KMS-11 (cell line): ENCODE results near the gene FAM13A.

Experiments
- H2AFZ ChIP-seq: fragments of 200-600 bp; sonication (generic); 2 replicates; pipeline ENCODE4 v1.6.1; 2016; ENCODE audit warnings: antibody characterized with exemption, mixed run types, low read depth
- H3K27ac ChIP-seq: fragments of 200-600 bp; sonication (generic); 2 replicates; pipeline ENCODE4 v1.6.1; 2016; ENCODE audit warnings: mild to moderate bottlenecking, mixed run types
- H3K27me3 ChIP-seq: fragments of 200-600 bp; sonication (generic); 2 replicates; pipeline ENCODE4 v1.6.1; 2017; ENCODE audit warnings: mild to moderate bottlenecking, low read depth, mixed run types, moderate library complexity; ENCODE audit not compliant: insufficient read depth
- H3K36me3 ChIP-seq: fragments of 200-600 bp; sonication (generic); 2 replicates; pipeline ENCODE4 v1.6.1; 2017; ENCODE audit warnings: mild to moderate bottlenecking, mixed run types; ENCODE audit not compliant: insufficient read depth
- H3K4me1 ChIP-seq: fragments of 200-600 bp; sonication (generic); 2 replicates; pipeline ENCODE4 v1.6.1; 2016; ENCODE audit warnings: mild to moderate bottlenecking, low read depth, mixed run types; ENCODE audit not compliant: poor library complexity, severe bottlenecking
- H3K4me2 ChIP-seq: fragments of 200-600 bp; sonication (generic); 2 replicates; pipeline ENCODE4 v1.7.0; 2016; ENCODE audit warnings: mild to moderate bottlenecking, mixed run types
- H3K4me3 ChIP-seq: fragments of 200-600 bp; sonication (generic); IDR thresholded peaks from 2 replicates; pipeline ENCODE4 v1.6.1; 2017; ENCODE audit warnings: low read depth, low read length, mixed read lengths; ENCODE audit not compliant: insufficient read depth
- H3K79me2 ChIP-seq: fragments of 200-600 bp; sonication (generic); 2 replicates; pipeline ENCODE4 v1.6.1; 2016; ENCODE audit warnings: low read depth, mixed run types; ENCODE audit not compliant: insufficient read depth
- H3K9ac ChIP-seq: fragments of 200-600 bp; sonication (generic); 2 replicates; pipeline ENCODE4 v1.6.1; 2016; ENCODE audit warnings: mild to moderate bottlenecking, mixed run types
- H4K20me1 ChIP-seq: fragments of 200-600 bp; sonication (generic); 2 replicates; pipeline ENCODE4 v1.6.1; 2016; ENCODE audit warnings: mild to moderate bottlenecking, mixed run types; ENCODE audit not compliant: insufficient read depth
- CTCF ChIP-seq: fragments of 200-600 bp; sonication (generic); conservative IDR thresholded peaks from 2 replicates; pipeline ENCODE4 v1.6.1; 2017; ENCODE audit warnings: low read depth, mild to moderate bottlenecking, antibody characterized with exemption, low read length, moderate library complexity, mixed read lengths

Gene FAM13A

GRCh38 chr4:88814043-88814617 is 242.9 kb downstream of the FAM13A start:
- Histone ChIP-seq H3K27ac (no peak overlapping the region), H3K4me2 (no peak overlapping the region), H3K4me3 (no peak overlapping the region), H3K27me3 (no peaks in the 10 kb centered on the region), H3K4me1 (peaks cover 27% of the 10 kb centered on the region), H3K79me2 (no peaks in the 10 kb centered on the region), H2AFZ (no peak overlapping the region), H4K20me1 (no peaks in the 10 kb centered on the region), H3K36me3 (no peaks in the 10 kb centered on the region), H3K9ac (no peak overlapping the region)
- peak; percentile 52 for TF ChIP-seq CTCF

- Histone ChIP-seq H3K4me2 (no peak overlapping the region), H4K20me1 (no peaks in the 10 kb centered on the region)
Observed at GRCh38 chr4:88813013-88813412, 244.0 kb downstream of the FAM13A start.

GRCh38 chr4:88812420-88812819 is 244.6 kb downstream of the FAM13A start:
- Histone ChIP-seq H2AFZ (no peak overlapping the region), H3K27ac (no peak overlapping the region), H4K20me1 (no peaks in the 10 kb centered on the region), H3K4me3 (no peak overlapping the region), H3K36me3 (no peaks in the 10 kb centered on the region), H3K9ac (no peak overlapping the region), H3K79me2 (no peaks in the 10 kb centered on the region), H3K4me1 (peaks cover 13% of the 10 kb centered on the region), H3K4me2 (no peak overlapping the region), H3K27me3 (no peaks in the 10 kb centered on the region)
- TF ChIP-seq CTCF: no peak

More at GRCh38 chr4:88813013-88813412, 244.0 kb downstream of the FAM13A start:
- H3K27ac ChIP-seq: no peak overlapping the region
- no peaks in the 10 kb centered on the region for H3K79me2 ChIP-seq
- H2AFZ ChIP-seq: no peak overlapping the region
- no peak for TF ChIP-seq CTCF
- no peaks in the 10 kb centered on the region for H3K27me3 ChIP-seq
- H3K36me3 ChIP-seq: no peaks in the 10 kb centered on the region
- no peak overlapping the region for H3K9ac ChIP-seq
- no peak overlapping the region for H3K4me3 ChIP-seq
- H3K4me1 ChIP-seq: peaks cover 19% of the 10 kb centered on the region

- H3K27me3 ChIP-seq: no peaks in the 10 kb centered on the region
- H3K4me2 ChIP-seq: no peak overlapping the region
- no peak overlapping the region for H3K4me3 ChIP-seq
- no peak overlapping the region for H3K27ac ChIP-seq
- no peaks in the 10 kb centered on the region for H4K20me1 ChIP-seq
- peaks cover 12% of the 10 kb centered on the region for H3K4me1 ChIP-seq
- H3K79me2 ChIP-seq: no peaks in the 10 kb centered on the region
- no peak overlapping the region for H3K9ac ChIP-seq
- no peak for TF ChIP-seq CTCF
- H3K36me3 ChIP-seq: no peaks in the 10 kb centered on the region
- H2AFZ ChIP-seq: no peak overlapping the region
Observed at GRCh38 chr4:88811904-88812303, 245.1 kb downstream of the FAM13A start.
